ENCODE results near the gene TNPO1. TPM values are rescaled to one million over a fixed set of nuclear protein-coding genes. Genes with fewer than 3 reads are reported as not detected.

TNPO1 gene
- total and polyA plus RNA-seq, 2 of the 13 experiments (the other 11 are each of a cell fraction or from before 2014, with no cell fraction given): 26.7 to 123 TPM

DNA sequence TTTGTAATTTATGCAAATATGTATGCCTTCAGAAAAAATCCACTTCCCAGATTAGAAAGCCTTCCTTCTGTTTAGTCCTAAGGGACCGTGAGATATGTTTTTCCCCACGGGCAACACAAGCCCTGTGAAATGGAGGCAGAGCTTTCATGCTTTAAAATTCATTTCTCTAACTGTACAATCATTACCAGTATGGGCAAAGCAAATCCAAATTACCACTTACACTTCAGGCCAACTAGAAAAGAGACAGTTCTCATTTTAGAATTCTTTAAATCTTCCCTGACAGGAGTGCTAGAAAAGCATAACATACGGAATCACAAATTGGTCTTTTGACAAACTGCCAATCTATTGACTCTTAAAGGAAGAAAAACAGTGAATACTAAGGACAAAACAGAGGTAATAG is 20.5 kb upstream of the TNPO1 start:
- BruUV-seq (replicated peaks): no TSS peak
- ATAC-seq (no peak), DNase-seq (ENCODE audit: low spot score) (no peak), FAIRE-seq (no peak)
- no peak overlapping the region for H2AFZ ChIP-seq (ENCODE audit: low read length)
- in situ Hi-C loops (cut with HindIII; ENCODE audit: extremely low pct_ligation_motif_present, low pct_unique_long_range_greater_than_20kb) (no loop called here), intact Hi-C loops (cut with micrococcal nuclease; ENCODE audit: unreplicated experiment) (no loop called here)
- no peaks in the 10 kb centered on the region for H3K36me3 ChIP-seq (replicated peaks in 1 of 2; ENCODE audit: control insufficient read depth in 1 of 2, insufficient read depth in 2 of 2, low read length in 2 of 2)
- ChIA-PET POLR2A (no interaction called here), CTCF (ENCODE audit: low intra/inter-chr PET ratio, low total read pairs) (no interaction called here)
- peaks cover 0 to 12% of the 10 kb centered on the region in 2 experiments; a peak in 3 of 5 replicates for H3K27me3 ChIP-seq (ENCODE audit: control insufficient read depth in 1 of 2, insufficient read depth in 2 of 2, low read length in 2 of 2)
- H3K27ac ChIP-seq (ENCODE audit: extremely low read length, insufficient read depth, low read length): no peak overlapping the region
- TF ChIP-seq MXI1 (IDR thresholded peaks at IDR 0.05; ENCODE audit: borderline replicate concordance, low read depth, low read length): no peak
- no peak for TF ChIP-seq BCL6 (CRISPR knock-in tag; IDR thresholded peaks at IDR 0.05)
- no peak for TF ChIP-seq ZNF205 (CRISPR knock-in tag; IDR thresholded peaks at IDR 0.05)
- TF ChIP-seq, protein P1, sequence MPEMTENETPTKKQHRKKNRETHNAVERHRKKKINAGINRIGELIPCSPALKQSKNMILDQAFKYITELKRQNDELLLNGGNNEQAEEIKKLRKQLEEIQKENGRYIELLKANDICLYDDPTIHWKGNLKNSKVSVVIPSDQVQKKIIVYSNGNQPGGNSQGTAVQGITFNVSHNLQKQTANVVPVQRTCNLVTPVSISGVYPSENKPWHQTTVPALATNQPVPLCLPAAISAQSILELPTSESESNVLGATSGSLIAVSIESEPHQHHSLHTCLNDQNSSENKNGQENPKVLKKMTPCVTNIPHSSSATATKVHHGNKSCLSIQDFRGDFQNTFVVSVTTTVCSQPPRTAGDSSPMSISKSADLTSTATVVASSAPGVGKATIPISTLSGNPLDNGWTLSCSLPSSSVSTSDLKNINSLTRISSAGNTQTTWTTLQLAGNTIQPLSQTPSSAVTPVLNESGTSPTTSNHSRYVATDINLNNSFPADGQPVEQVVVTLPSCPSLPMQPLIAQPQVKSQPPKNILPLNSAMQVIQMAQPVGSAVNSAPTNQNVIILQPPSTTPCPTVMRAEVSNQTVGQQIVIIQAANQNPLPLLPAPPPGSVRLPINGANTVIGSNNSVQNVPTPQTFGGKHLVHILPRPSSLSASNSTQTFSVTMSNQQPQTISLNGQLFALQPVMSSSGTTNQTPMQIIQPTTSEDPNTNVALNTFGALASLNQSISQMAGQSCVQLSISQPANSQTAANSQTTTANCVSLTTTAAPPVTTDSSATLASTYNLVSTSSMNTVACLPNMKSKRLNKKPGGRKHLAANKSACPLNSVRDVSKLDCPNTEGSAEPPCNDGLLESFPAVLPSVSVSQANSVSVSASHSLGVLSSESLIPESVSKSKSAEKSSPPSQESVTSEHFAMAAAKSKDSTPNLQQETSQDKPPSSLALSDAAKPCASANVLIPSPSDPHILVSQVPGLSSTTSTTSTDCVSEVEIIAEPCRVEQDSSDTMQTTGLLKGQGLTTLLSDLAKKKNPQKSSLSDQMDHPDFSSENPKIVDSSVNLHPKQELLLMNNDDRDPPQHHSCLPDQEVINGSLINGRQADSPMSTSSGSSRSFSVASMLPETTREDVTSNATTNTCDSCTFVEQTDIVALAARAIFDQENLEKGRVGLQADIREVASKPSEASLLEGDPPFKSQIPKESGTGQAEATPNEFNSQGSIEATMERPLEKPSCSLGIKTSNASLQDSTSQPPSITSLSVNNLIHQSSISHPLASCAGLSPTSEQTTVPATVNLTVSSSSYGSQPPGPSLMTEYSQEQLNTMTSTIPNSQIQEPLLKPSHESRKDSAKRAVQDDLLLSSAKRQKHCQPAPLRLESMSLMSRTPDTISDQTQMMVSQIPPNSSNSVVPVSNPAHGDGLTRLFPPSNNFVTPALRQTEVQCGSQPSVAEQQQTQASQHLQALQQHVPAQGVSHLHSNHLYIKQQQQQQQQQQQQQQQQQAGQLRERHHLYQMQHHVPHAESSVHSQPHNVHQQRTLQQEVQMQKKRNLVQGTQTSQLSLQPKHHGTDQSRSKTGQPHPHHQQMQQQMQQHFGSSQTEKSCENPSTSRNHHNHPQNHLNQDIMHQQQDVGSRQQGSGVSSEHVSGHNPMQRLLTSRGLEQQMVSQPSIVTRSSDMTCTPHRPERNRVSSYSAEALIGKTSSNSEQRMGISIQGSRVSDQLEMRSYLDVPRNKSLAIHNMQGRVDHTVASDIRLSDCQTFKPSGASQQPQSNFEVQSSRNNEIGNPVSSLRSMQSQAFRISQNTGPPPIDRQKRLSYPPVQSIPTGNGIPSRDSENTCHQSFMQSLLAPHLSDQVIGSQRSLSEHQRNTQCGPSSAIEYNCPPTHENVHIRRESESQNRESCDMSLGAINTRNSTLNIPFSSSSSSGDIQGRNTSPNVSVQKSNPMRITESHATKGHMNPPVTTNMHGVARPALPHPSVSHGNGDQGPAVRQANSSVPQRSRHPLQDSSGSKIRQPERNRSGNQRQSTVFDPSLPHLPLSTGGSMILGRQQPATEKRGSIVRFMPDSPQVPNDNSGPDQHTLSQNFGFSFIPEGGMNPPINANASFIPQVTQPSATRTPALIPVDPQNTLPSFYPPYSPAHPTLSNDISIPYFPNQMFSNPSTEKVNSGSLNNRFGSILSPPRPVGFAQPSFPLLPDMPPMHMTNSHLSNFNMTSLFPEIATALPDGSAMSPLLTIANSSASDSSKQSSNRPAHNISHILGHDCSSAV (CRISPR knock-in tag; IDR thresholded peaks at IDR 0.05; ENCODE audit: borderline replicate concordance): no peak
- no peak for TF ChIP-seq ZNF547 (CRISPR knock-in tag; IDR thresholded peaks at IDR 0.05)
- TF ChIP-seq NPAS2 (CRISPR knock-in tag; IDR thresholded peaks at IDR 0.05; ENCODE audit: borderline replicate concordance): no peak
- no peaks in the 10 kb centered on the region for H4K20me1 ChIP-seq (ENCODE audit: insufficient read depth, low read length)
- H3K9ac ChIP-seq (ENCODE audit: insufficient read depth, low read depth, low read length): no peak overlapping the region
- no peaks in the 10 kb centered on the region for H3K4me1 ChIP-seq (ENCODE audit: insufficient read depth, low read length)
- no peak overlapping the region for H3K4me2 ChIP-seq (ENCODE audit: low read depth, low read length)
- no peaks in the 10 kb centered on the region for H3K9me3 ChIP-seq (ENCODE audit: low read length)
- under 1% methylated on average over 3 of the region's 3 CpGs for WGBS (ENCODE audit: low lambda C conversion rate)
- no peaks in the 10 kb centered on the region for H3K79me2 ChIP-seq (ENCODE audit: insufficient read depth, low read length)
- no peak overlapping the region for H3K4me3 ChIP-seq (replicated peaks in 1 of 3; ENCODE audit: insufficient read depth in 1 of 3, low read depth in 2 of 3, low read length in 3 of 3)
